ENCODE measurements around the gene PCDHB14. TPM values are rescaled to one million over a fixed set of nuclear protein-coding genes. Genes with fewer than 3 reads are reported as not detected.
"Not testable (repeated sequence)": the region's sequence is repeated elsewhere in the genome, so short reads cannot be mapped to it uniquely, and the experiment has no call there.

Gene PCDHB14
- total RNA-seq, 1 donor from 2014 or later: 7.2 TPM

- peaks cover 51% of the 10 kb centered on the region for H3K9me3 Mint-ChIP-seq
- no peak overlapping the region for H3K27ac Mint-ChIP-seq
- Histone ChIP-seq H3K4me1 (no peaks in the 10 kb centered on the region), H3K4me3 (no peak overlapping the region), H4K20me1 (ENCODE audit: low read depth) (no peaks in the 10 kb centered on the region), H3K36me3 (no peaks in the 10 kb centered on the region), H3K4me2 (no peak overlapping the region), H3K9me3 (ENCODE audit: low read depth) (peaks cover 16% of the 10 kb centered on the region), H3K27me3 (no peaks in the 10 kb centered on the region), H3K79me2 (ENCODE audit: low read depth) (no peaks in the 10 kb centered on the region), H3K27ac (no peak overlapping the region), H3F3A (ENCODE audit: low read depth) (no peaks in the 10 kb centered on the region), H3K9ac (no peak overlapping the region), H2AFZ (replicated peaks) (no peak overlapping the region)
- H3K36me3 Mint-ChIP-seq: peaks cover 5% of the 10 kb centered on the region
- H3K4me1 Mint-ChIP-seq: no peaks in the 10 kb centered on the region
- H3K27me3 Mint-ChIP-seq (ENCODE audit: insufficient read depth, low read depth): peaks cover 2% of the 10 kb centered on the region
- H3K4me3 Mint-ChIP-seq: no peak overlapping the region
- no peak for DNase-seq (ENCODE audit: low spot score)
- no peak for TF ChIP-seq EZH2 (IDR thresholded peaks at IDR 0.05)
- peak; percentile 11 for TF ChIP-seq CTCF (IDR thresholded peaks at IDR 0.05)
Measured at GRCh38 chr5:141234109-141234667, 11.0 kb downstream of the PCDHB14 start.

DNA sequence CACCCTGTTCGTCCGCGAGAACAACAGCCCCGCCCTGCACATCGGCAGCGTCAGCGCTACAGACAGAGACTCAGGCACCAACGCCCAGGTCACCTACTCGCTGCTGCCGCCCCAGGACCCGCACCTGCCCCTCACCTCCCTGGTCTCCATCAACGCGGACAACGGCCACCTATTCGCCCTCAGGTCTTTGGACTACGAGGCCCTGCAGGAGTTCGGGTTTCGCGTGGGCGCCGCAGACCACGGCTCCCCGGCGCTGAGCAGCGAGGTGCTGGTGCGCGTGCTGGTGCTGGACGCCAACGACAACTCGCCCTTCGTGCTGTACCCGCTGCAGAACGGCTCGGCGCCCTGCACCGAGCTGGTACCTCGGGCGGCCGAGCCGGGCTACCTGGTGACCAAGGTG is 12.8 kb downstream of the PCDHB14 start:
- H3K9me3 Mint-ChIP-seq: peaks cover 65% of the 10 kb centered on the region
- DNase-seq (ENCODE audit: low spot score); H3K36me3 ChIP-seq; H3F3A ChIP-seq (ENCODE audit: low read depth); H3K27ac ChIP-seq; H3K36me3 Mint-ChIP-seq; H2AFZ ChIP-seq (replicated peaks); H3K27me3 ChIP-seq; H3K4me1 ChIP-seq; H3K4me2 ChIP-seq; H3K4me3 ChIP-seq; H3K4me3 Mint-ChIP-seq; H4K20me1 ChIP-seq (ENCODE audit: low read depth); H3K9ac ChIP-seq; H3K27me3 Mint-ChIP-seq (ENCODE audit: insufficient read depth, low read depth); H3K27ac Mint-ChIP-seq; H3K4me1 Mint-ChIP-seq; H3K79me2 ChIP-seq (ENCODE audit: low read depth): not testable (repeated sequence)
- H3K9me3 ChIP-seq (ENCODE audit: low read depth): peaks cover 16% of the 10 kb centered on the region

- Histone ChIP-seq H3K27me3 (no peaks in the 10 kb centered on the region), H3K36me3 (no peaks in the 10 kb centered on the region), H3K79me2 (ENCODE audit: low read depth) (no peaks in the 10 kb centered on the region), H3K9ac (no peak overlapping the region), H3K4me3 (no peak overlapping the region), H3K4me2 (no peak overlapping the region), H3K27ac (no peak overlapping the region), H3K4me1 (no peaks in the 10 kb centered on the region), H4K20me1 (ENCODE audit: low read depth) (no peaks in the 10 kb centered on the region), H2AFZ (replicated peaks) (no peak overlapping the region), H3F3A (ENCODE audit: low read depth) (no peaks in the 10 kb centered on the region), H3K9me3 (ENCODE audit: low read depth) (peaks cover 16% of the 10 kb centered on the region)
- Mint-ChIP-seq H3K27ac (no peak overlapping the region), H3K27me3 (ENCODE audit: insufficient read depth, low read depth) (peaks cover 2% of the 10 kb centered on the region), H3K4me1 (no peaks in the 10 kb centered on the region), H3K9me3 (peaks cover 66% of the 10 kb centered on the region), H3K36me3 (peaks cover 11% of the 10 kb centered on the region), H3K4me3 (no peak overlapping the region)
- no peak for DNase-seq (ENCODE audit: low spot score)
- TF ChIP-seq CTCF (IDR thresholded peaks at IDR 0.05) (no peak), EZH2 (IDR thresholded peaks at IDR 0.05) (no peak), EZH2phosphoT487 (IDR thresholded peaks at IDR 0.05) (no peak)
Measured at GRCh38 chr5:141236516-141237313, 13.6 kb downstream of the PCDHB14 start.

GRCh38 chr5:141241496-141241895 is 18.4 kb downstream of the PCDHB14 start:
- Histone ChIP-seq H2AFZ (replicated peaks) (no peak overlapping the region), H3K27ac (no peak overlapping the region), H3K4me3 (no peak overlapping the region), H3F3A (ENCODE audit: low read depth) (no peaks in the 10 kb centered on the region), H3K9me3 (ENCODE audit: low read depth) (peaks cover 15% of the 10 kb centered on the region), H3K27me3 (no peaks in the 10 kb centered on the region), H3K79me2 (ENCODE audit: low read depth) (no peaks in the 10 kb centered on the region), H3K36me3 (peaks cover 4% of the 10 kb centered on the region), H3K4me1 (no peaks in the 10 kb centered on the region), H3K9ac (no peak overlapping the region), H3K4me2 (no peak overlapping the region), H4K20me1 (ENCODE audit: low read depth) (no peaks in the 10 kb centered on the region)
- Mint-ChIP-seq H3K4me1 (no peaks in the 10 kb centered on the region), H3K4me3 (no peak overlapping the region), H3K9me3 (peaks cover 76% of the 10 kb centered on the region), H3K36me3 (peaks cover 15% of the 10 kb centered on the region), H3K27ac (no peak overlapping the region), H3K27me3 (ENCODE audit: insufficient read depth, low read depth) (no peaks in the 10 kb centered on the region)
- no peak for TF ChIP-seq EZH2phosphoT487 (IDR thresholded peaks at IDR 0.05)
- no peak for TF ChIP-seq EZH2 (IDR thresholded peaks at IDR 0.05)
- no peak for TF ChIP-seq CTCF (IDR thresholded peaks at IDR 0.05)
- DNase-seq (ENCODE audit: low spot score): no peak

All from neural progenitor cell (in vitro differentiated cells).